AG04449 (cell line): ENCODE data around the gene TRPC4.

Experiments
- CTCF ChIA-PET: fragments of 350-600 bp; formaldehyde crosslinking; extraction: SDS; loops from one replicate; lab custom pipeline; 2021; ENCODE audit warnings: antibody characterized with exemption; lab: Yijun Ruan, JAX
- POLR2A ChIA-PET: fragments of 400-600, 350-600 bp; formaldehyde crosslinking; extraction: SDS; loops from one replicate; lab custom pipeline; 2020; ENCODE audit warnings: antibody characterized with exemption, inconsistent platforms; lab: Yijun Ruan, JAX
- DNase-seq: peaks from one replicate; pipeline ENCODE4 v3.0.0-alpha.2; 2010; ENCODE audit warnings: low read depth, low spot score
- H3K4me3 ChIP-seq: 2 replicates; pipeline ENCODE4 v1.5.1; 2011; ENCODE audit warnings: low read depth, mild to moderate bottlenecking, control low read depth, low read length
- CTCF ChIP-seq: IDR thresholded peaks from one replicate; pipeline ENCODE4 v1.5.1; 2011; ENCODE audit warnings: mild to moderate bottlenecking, moderate library complexity, low read length, control low read depth, inconsistent platforms; ENCODE audit not compliant: insufficient read depth; ENCODE audit errors: missing control alignments

TRPC4 gene

GRCh38 chr13:37870489-37870845 is 895 bp upstream of the TRPC4 start:
- H3K4me3 ChIP-seq, result peak overlapping the region; percentile 86
- TF ChIP-seq CTCF, result no peak
- ChIA-PET CTCF (interaction anchor here (0.7 to 3.4 kb wide), 27 partner anchors 10 to 795 kb away, joined by 3 to 22 read pairs (median 4); partner anchors contain the start of gene UFM1), POLR2A (interaction anchor here (0.8 to 1.2 kb wide), 5 partner anchors 8 to 479 kb away, joined by 3 to 5 read pairs (median 4); partner anchors contain the start of gene UFM1)
- DNase-seq, result no peak

- peak overlapping the region; percentile 86 for H3K4me3 ChIP-seq
- DNase-seq, result no peak
- no peak for TF ChIP-seq CTCF
- ChIA-PET CTCF (interaction anchor here (0.6 to 3.4 kb wide), 21 partner anchors 11 to 491 kb away, joined by 3 to 22 read pairs (median 5); partner anchors contain the start of gene UFM1), POLR2A (interaction anchor here (0.5 to 1.4 kb wide), 4 partner anchors 9 to 492 kb away, joined by 3 to 5 read pairs (median 4); no protein-coding TSS in a partner anchor)
These were observed 141 bp downstream of the TRPC4 start for GRCh38 chr13:37869506-37869755.

GRCh38 chr13:37868691-37869505 is 674 bp downstream of the TRPC4 start:
- TF ChIP-seq CTCF, result no peak
- ChIA-PET CTCF (interaction anchor here (0.8 to 3.4 kb wide), 14 partner anchors 12 to 480 kb away, joined by 3 to 22 read pairs (median 8); partner anchors contain the start of gene UFM1), POLR2A (interaction anchor here (0.5 to 1.4 kb wide), 2 partner anchors 252 to 492 kb away, joined by 3 to 4 read pairs; no protein-coding TSS in a partner anchor)
- peak overlapping the region; percentile 86 for H3K4me3 ChIP-seq
- no peak for DNase-seq

- no peak for DNase-seq
- CTCF ChIA-PET, result interaction anchor here (1.0 kb wide), 1 partner anchor 358 kb away, joined by 3 read pairs; no protein-coding TSS in a partner anchor
- no peak for TF ChIP-seq CTCF
- no peak overlapping the region for H3K4me3 ChIP-seq
- POLR2A ChIA-PET, result no interaction called here
These were observed 5.9 kb downstream of the TRPC4 start for GRCh38 chr13:37863708-37864107.

- TF ChIP-seq CTCF, result no peak
- ChIA-PET CTCF (no interaction called here), POLR2A (no interaction called here)
- no peak overlapping the region for H3K4me3 ChIP-seq
- no peak for DNase-seq
These were observed 34.2 kb downstream of the TRPC4 start for GRCh38 chr13:37835392-37835791.

GRCh38 chr13:37833411-37833810 is 36.2 kb downstream of the TRPC4 start:
- CTCF ChIA-PET, result interaction anchor here (1.5 kb wide), 1 partner anchor 12 kb away, joined by 3 read pairs; no protein-coding TSS in a partner anchor

More at GRCh38 chr13:37833411-37833810, 36.2 kb downstream of the TRPC4 start:
- no peak for TF ChIP-seq CTCF
- POLR2A ChIA-PET, result no interaction called here
- DNase-seq, result no peak
- no peak overlapping the region for H3K4me3 ChIP-seq
